22Rv1 (cell line): ENCODE measurements around the gene SLC25A25.

Source experiments
- CTCF ChIP-seq: fragments of 450-650 bp; IDR thresholded peaks from 2 replicates; pipeline ENCODE4 v1.5.1; 2017; ENCODE audit warnings: mild to moderate bottlenecking
- ZFX ChIP-seq: fragments of 450-650 bp; IDR thresholded peaks from 2 replicates; pipeline ENCODE4 v1.6.1; 2017; ENCODE audit warnings: antibody characterized with exemption, borderline replicate concordance

- TF ChIP-seq CTCF: no peak
- no peak for TF ChIP-seq ZFX
Measured at GRCh38 chr9:128081056-128081455, 13.0 kb downstream of the SLC25A25 start.
